Astrocyte (in vitro differentiated cells and primary cell): ENCODE measurements around the gene TIPARP. TPM values are rescaled to one million over a fixed set of nuclear protein-coding genes. Genes with fewer than 3 reads are reported as not detected.

Source experiments
- DNase-seq: peaks from one replicate; pipeline ENCODE4 v3.0.0-alpha.2; 2010; ENCODE audit warnings: low read depth
- FAIRE-seq: peaks from 2 replicates; lab custom pipeline; 2011; peaks lifted over from hg19 to GRCh38; lab: Jason Lieb, UNC
- H2AFZ ChIP-seq: 2 replicates; pipeline ENCODE4 v1.6.0; 2012; ENCODE audit warnings: low read depth, low read length, inconsistent platforms
- H3K27ac ChIP-seq: 2 replicates; pipeline ENCODE4 v1.5.1; 2011; ENCODE audit warnings: low read depth, low read length, inconsistent platforms
- H3K27me3 ChIP-seq: 2 replicates; pipeline ENCODE4 v1.6.0; 2011; ENCODE audit warnings: low read length, inconsistent platforms; ENCODE audit not compliant: insufficient read depth
- H3K36me3 ChIP-seq: 2 replicates; pipeline ENCODE4 v1.5.1; 2011; ENCODE audit warnings: low read length, inconsistent platforms; ENCODE audit not compliant: insufficient read depth
- H3K4me1 ChIP-seq: 2 replicates; pipeline ENCODE4 v1.5.1; 2011; ENCODE audit warnings: low read length, inconsistent platforms; ENCODE audit not compliant: insufficient read depth
- H3K4me2 ChIP-seq: 2 replicates; pipeline ENCODE4 v1.6.0; 2012; ENCODE audit warnings: low read length, inconsistent platforms
- H3K4me3 ChIP-seq: 2 replicates; pipeline ENCODE4 v1.5.1; 2011; ENCODE audit warnings: low read depth, mild to moderate bottlenecking, low read length, inconsistent platforms; ENCODE audit not compliant: insufficient read depth
- H3K79me2 ChIP-seq: 2 replicates; pipeline ENCODE4 v1.6.0; 2012; ENCODE audit warnings: mild to moderate bottlenecking, low read length, inconsistent platforms; ENCODE audit not compliant: insufficient read depth
- H3K9ac ChIP-seq: 2 replicates; pipeline ENCODE4 v1.6.0; 2012; ENCODE audit warnings: mild to moderate bottlenecking, low read length, inconsistent platforms
- H3K9me3 ChIP-seq: 2 replicates; pipeline ENCODE4 v1.5.1; 2012; ENCODE audit warnings: low read depth, mild to moderate bottlenecking, low read length, inconsistent platforms; ENCODE audit not compliant: insufficient read depth
- H4K20me1 ChIP-seq: 2 replicates; pipeline ENCODE4 v1.6.0; 2012; ENCODE audit warnings: low read length, inconsistent platforms; ENCODE audit not compliant: insufficient read depth
- H3K27ac Mint-ChIP-seq: one replicate; pipeline ENCODE4 v1.8.0; 2021; ENCODE audit warnings: mild to moderate bottlenecking, mixed read lengths; ENCODE audit not compliant: unreplicated experiment
- H3K27me3 Mint-ChIP-seq: one replicate; pipeline ENCODE4 v1.8.0; 2021; ENCODE audit warnings: low read depth, mixed read lengths; ENCODE audit not compliant: unreplicated experiment
- H3K36me3 Mint-ChIP-seq: one replicate; pipeline ENCODE4 v1.8.0; 2021; ENCODE audit warnings: low read depth, mixed read lengths; ENCODE audit not compliant: unreplicated experiment
- H3K4me1 Mint-ChIP-seq: one replicate; pipeline ENCODE4 v1.8.0; 2021; ENCODE audit warnings: low read depth, mixed read lengths; ENCODE audit not compliant: unreplicated experiment
- H3K4me3 Mint-ChIP-seq: one replicate; pipeline ENCODE4 v1.8.0; 2021; ENCODE audit warnings: mild to moderate bottlenecking, moderate library complexity, mixed read lengths; ENCODE audit not compliant: unreplicated experiment
- H3K9me3 Mint-ChIP-seq: one replicate; pipeline ENCODE4 v1.8.0; 2021; ENCODE audit warnings: mild to moderate bottlenecking, mixed read lengths; ENCODE audit not compliant: unreplicated experiment
- EZH2 ChIP-seq: IDR thresholded peaks from 2 replicates; pipeline ENCODE4 v1.6.1; 2012; ENCODE audit warnings: mild to moderate bottlenecking, low read length, inconsistent platforms; ENCODE audit not compliant: insufficient read depth
- total RNA-seq: library from RNA; stranded (reverse); gene quantifications from 2 replicates; pipeline ENCODE4 v1.2.1, GENCODE V29; 2021
- TF ChIP-seq, protein P1 (sequence below): IDR thresholded peaks from 2 replicates; pipeline ENCODE4 v1.5.1; 2011; ENCODE audit warnings: low read depth, mild to moderate bottlenecking, inconsistent platforms, low read length, moderate library complexity; ENCODE audit not compliant: insufficient read depth

Gene TIPARP
- total RNA-seq, 1 donor from 2014 or later = 74.2 TPM

- Mint-ChIP-seq H3K36me3 (peaks cover 9% of the 10 kb centered on the region), H3K4me1 (peaks cover 37% of the 10 kb centered on the region), H3K27ac (no peak overlapping the region), H3K9me3 (peaks cover 2% of the 10 kb centered on the region), H3K27me3 (no peaks in the 10 kb centered on the region), H3K4me3 (no peak overlapping the region)
- H3K36me3 ChIP-seq = peaks cover 7% of the 10 kb centered on the region
- peaks cover 7% of the 10 kb centered on the region for H3K4me1 ChIP-seq
- no peak overlapping the region for H3K9ac ChIP-seq
- no peak overlapping the region for H3K4me2 ChIP-seq
- no peak overlapping the region for H3K4me3 ChIP-seq
- H3K27ac ChIP-seq = no peak overlapping the region
- H3K79me2 ChIP-seq = no peaks in the 10 kb centered on the region
- H2AFZ ChIP-seq = no peak overlapping the region
- H3K9me3 ChIP-seq = no peaks in the 10 kb centered on the region
- TF ChIP-seq, protein P1, sequence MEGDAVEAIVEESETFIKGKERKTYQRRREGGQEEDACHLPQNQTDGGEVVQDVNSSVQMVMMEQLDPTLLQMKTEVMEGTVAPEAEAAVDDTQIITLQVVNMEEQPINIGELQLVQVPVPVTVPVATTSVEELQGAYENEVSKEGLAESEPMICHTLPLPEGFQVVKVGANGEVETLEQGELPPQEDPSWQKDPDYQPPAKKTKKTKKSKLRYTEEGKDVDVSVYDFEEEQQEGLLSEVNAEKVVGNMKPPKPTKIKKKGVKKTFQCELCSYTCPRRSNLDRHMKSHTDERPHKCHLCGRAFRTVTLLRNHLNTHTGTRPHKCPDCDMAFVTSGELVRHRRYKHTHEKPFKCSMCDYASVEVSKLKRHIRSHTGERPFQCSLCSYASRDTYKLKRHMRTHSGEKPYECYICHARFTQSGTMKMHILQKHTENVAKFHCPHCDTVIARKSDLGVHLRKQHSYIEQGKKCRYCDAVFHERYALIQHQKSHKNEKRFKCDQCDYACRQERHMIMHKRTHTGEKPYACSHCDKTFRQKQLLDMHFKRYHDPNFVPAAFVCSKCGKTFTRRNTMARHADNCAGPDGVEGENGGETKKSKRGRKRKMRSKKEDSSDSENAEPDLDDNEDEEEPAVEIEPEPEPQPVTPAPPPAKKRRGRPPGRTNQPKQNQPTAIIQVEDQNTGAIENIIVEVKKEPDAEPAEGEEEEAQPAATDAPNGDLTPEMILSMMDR = no peak
- no peak for TF ChIP-seq EZH2
- no peak for FAIRE-seq
- no peak for DNase-seq
- no peaks in the 10 kb centered on the region for H4K20me1 ChIP-seq
- H3K27me3 ChIP-seq = no peaks in the 10 kb centered on the region
Observed at GRCh38 chr3:156726456-156726855, 52.1 kb downstream of the TIPARP start.

DNA sequence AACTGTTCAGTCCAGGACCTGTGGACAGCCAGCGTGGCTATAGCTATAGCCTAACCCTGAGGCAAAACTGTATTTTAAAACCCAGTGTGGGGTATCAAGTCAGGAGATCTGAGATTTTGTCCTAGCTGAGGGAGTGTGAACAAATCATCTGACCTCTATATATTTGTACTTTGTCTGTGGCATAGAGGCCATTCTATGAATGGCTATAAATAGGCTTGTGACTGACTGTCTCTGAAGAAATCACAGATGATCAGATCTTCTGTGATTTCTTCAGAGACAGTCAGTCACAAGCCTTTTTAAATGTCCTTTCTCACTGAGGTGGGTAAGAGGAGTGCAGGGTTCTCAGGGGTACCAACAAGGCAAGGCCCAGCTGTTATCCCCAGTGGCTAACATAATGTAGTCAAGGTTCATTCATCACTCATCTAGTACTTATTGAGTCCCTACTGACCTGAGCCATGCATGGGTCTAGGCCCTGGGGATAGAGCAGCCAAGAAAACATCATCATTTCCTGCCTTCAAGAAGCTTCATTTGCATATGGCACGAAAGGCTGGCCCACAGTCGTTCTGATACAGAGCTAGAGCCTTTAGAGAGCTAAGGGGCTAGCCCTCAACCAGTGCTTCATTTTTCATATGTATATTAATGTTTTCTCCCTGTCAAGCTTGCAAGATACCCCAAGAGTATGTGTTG, 53.3 kb downstream of the TIPARP start:
- H4K20me1 ChIP-seq = no peaks in the 10 kb centered on the region
- peaks cover 6% of the 10 kb centered on the region for H3K36me3 ChIP-seq
- Mint-ChIP-seq H3K36me3 (peaks cover 9% of the 10 kb centered on the region), H3K27me3 (no peaks in the 10 kb centered on the region), H3K27ac (no peak overlapping the region), H3K4me1 (peaks cover 42% of the 10 kb centered on the region), H3K9me3 (peaks cover 2% of the 10 kb centered on the region), H3K4me3 (no peak overlapping the region)
- H2AFZ ChIP-seq = no peak overlapping the region
- H3K27ac ChIP-seq = no peak overlapping the region
- DNase-seq = no peak
- no peak overlapping the region for H3K4me3 ChIP-seq
- peaks cover 7% of the 10 kb centered on the region for H3K4me1 ChIP-seq
- H3K9ac ChIP-seq = no peak overlapping the region
- no peak for FAIRE-seq
- TF ChIP-seq, protein P1 = no peak
- no peak for TF ChIP-seq EZH2
- no peaks in the 10 kb centered on the region for H3K79me2 ChIP-seq
- no peak overlapping the region for H3K4me2 ChIP-seq
- no peaks in the 10 kb centered on the region for H3K9me3 ChIP-seq
- no peaks in the 10 kb centered on the region for H3K27me3 ChIP-seq
